NCI-H1417 (cell line): ENCODE results near the gene MPHOSPH8.
"Not testable (repeated sequence)": the region's sequence is repeated elsewhere in the genome, so short reads cannot be mapped to it uniquely, and the experiment has no call there.

Source experiments
- DNase-seq, 3 experiments: peaks; one replicate each; lab custom pipeline; 2025; lab: John Stamatoyannopoulos, UW

MPHOSPH8 gene

GRCh38 chr13:19624265-19624664, 9.2 kb upstream of the MPHOSPH8 start:
- DNase-seq: no peak

- peak in 1 of 3 experiments; percentile 50 for DNase-seq
Measured at GRCh38 chr13:19632915-19633478, 462 bp upstream of the MPHOSPH8 start.

GRCh38 chr13:19634256-19634740, 839 bp downstream of the MPHOSPH8 start:
- DNase-seq: peak in 2 of 3 experiments; percentile 38 to 53

- DNase-seq: not testable (repeated sequence)
Measured at GRCh38 chr13:19635926-19636325, 2.5 kb downstream of the MPHOSPH8 start.

GRCh38 chr13:19643652-19644051, 10.2 kb downstream of the MPHOSPH8 start:
- no peak for DNase-seq

GRCh38 chr13:19645000-19645399, 11.5 kb downstream of the MPHOSPH8 start:
- no peak for DNase-seq

- DNase-seq: no peak
Measured at GRCh38 chr13:19646063-19646462, 12.6 kb downstream of the MPHOSPH8 start.

- DNase-seq: no peak
Measured at GRCh38 chr13:19650742-19651141, 17.3 kb downstream of the MPHOSPH8 start.

GRCh38 chr13:19657872-19658591, 24.6 kb downstream of the MPHOSPH8 start:
- no peak for DNase-seq

- DNase-seq: no peak
Measured at GRCh38 chr13:19658831-19659230, 25.4 kb downstream of the MPHOSPH8 start.

GRCh38 chr13:19661126-19661525, 27.7 kb downstream of the MPHOSPH8 start:
- DNase-seq: no peak

GRCh38 chr13:19661561-19661960, 28.1 kb downstream of the MPHOSPH8 start:
- no peak for DNase-seq

- DNase-seq: no peak
Measured at GRCh38 chr13:19663416-19663979, 30.0 kb downstream of the MPHOSPH8 start.

GRCh38 chr13:19664481-19665230, 31.2 kb downstream of the MPHOSPH8 start:
- DNase-seq: no peak

- DNase-seq: no peak
Measured at GRCh38 chr13:19665427-19665859, 32.0 kb downstream of the MPHOSPH8 start.

GRCh38 chr13:19668778-19669177, 35.3 kb downstream of the MPHOSPH8 start:
- no peak for DNase-seq

GRCh38 chr13:19670147-19670546, 36.7 kb downstream of the MPHOSPH8 start:
- no peak for DNase-seq

- no peak for DNase-seq
Measured at GRCh38 chr13:19672990-19673389, 39.5 kb downstream of the MPHOSPH8 start.

GRCh38 chr13:19673473-19674430, 40.3 kb downstream of the MPHOSPH8 start:
- DNase-seq: no peak

- DNase-seq: no peak
Measured at GRCh38 chr13:19674898-19675297, 41.4 kb downstream of the MPHOSPH8 start.

GRCh38 chr13:19676168-19676567, 42.7 kb downstream of the MPHOSPH8 start:
- no peak for DNase-seq
